ENCODE results near the gene RASAL1.

RASAL1 gene

GRCh38 chr12:113055594-113056380 is 79.8 kb downstream of the RASAL1 start:
- DNase-seq, result no peak

DNA sequence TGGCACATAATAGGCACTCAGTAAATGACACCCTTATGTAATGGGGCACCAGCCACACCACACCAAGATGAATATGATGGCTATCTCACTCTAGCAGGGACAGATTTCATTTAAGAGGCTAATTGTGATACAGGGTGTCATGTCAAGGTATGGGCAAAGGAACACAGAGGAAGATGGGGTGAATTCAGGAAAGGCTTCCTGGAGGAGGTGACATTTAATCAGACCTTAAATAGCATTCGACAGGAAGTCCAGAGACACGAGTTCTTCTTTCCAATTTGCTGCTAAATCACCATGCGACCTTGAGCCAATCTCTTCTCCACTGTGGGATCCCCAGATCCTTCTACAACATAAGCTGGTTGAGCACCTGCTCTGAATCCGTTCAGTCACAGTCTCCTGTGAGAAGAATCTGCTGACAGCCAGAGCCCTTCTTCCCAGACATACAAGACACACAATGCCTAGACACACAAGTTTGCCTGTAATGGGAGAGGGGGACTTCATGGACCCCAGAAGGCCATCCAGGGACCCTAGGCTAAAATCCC is 80.5 kb downstream of the RASAL1 start:
- DNase-seq, result no peak

- DNase-seq, result no peak
Measured at GRCh38 chr12:113052326-113052725, 83.2 kb downstream of the RASAL1 start.

DNA sequence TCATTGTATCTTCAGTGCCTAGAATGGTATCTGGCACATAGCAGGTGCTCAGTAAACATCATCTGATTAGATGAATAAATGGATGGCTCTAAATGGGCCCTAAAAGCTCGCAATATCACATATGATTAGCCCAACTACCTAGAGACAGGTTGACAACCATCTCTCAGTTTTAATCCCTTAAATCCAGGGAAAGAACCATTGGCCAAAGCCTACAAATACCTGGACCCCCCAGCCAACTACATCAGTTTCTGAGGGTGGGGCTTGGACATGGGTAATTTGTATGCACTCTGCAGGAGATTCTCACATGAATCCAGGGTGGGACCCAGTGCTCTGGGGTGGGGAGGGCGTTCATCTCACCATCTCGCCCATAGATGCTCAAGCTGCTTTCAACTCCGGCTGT is 83.8 kb downstream of the RASAL1 start:
- DNase-seq, result no peak

- no peak for DNase-seq
Measured at GRCh38 chr12:113050795-113051194, 84.8 kb downstream of the RASAL1 start.

DNA sequence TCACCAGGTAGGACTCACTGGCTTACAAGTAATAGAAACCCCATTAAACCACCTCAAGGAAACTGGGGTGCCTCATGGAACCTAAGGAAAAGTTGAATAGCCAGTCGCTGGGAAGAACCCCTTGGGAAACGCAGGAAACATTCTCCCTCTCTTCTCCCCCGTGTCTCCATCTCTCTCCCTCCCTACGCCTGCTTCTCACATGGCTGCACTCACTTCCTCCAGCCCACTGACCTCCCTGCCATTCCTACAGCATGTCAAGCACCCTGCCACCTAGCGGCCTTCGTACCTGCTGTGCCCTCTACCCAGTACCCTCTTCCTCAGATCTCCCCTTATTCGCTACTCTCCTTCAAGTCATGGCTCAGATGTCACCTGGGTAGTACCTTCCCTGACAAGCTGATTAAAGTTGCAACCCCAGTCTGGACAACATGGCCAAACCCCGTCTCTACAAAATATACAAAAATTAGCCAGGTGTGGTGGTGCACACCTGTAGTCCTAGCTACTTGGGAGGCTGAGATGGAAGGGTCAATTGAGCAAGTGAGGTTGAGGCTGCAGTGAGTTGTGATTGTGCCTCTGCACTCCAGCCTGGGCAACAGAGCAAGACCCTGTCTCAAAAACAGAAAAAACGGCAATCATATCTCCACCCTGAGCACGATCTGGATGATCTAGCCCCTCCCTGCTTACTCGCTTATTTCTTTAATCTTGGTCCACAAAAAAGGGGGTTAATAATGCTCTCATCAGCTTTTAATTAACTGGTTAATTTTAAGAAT is 85.4 kb downstream of the RASAL1 start:
- no peak for DNase-seq

Data from activated CD4-positive, alpha-beta T cell treated with anti-CD3 and anti-CD28 coated beads, Interleukin-2, amount 50 U/mL, for 16 hours (primary cell).